Activated T-helper 1 cell treated with anti-CD3 and anti-CD28 coated beads, Interleukin-12 subunit alpha, Interleukin-12 subunit beta, Interleukin-2, Interleukin-4 antibody, amounts not matched to agents 30 ng/mL and 10 ng/mL and 1 ng/mL, durations not matched to agents 14 hours and 24 hours and 36 hours (primary cell): Measurements from ENCODE around the gene CDCA7. TPM values are rescaled to one million over a fixed set of nuclear protein-coding genes. Genes with fewer than 3 reads are reported as not detected.
A peak's percentile ranks its signal among the peaks of the same experiment; 100 is the strongest.

Experiments
- DNase-seq: peaks from one replicate; pipeline ENCODE4 v3.0.0; 2021; ENCODE audit warnings: low spot score
- H3K27ac Mint-ChIP-seq: one replicate; pipeline ENCODE4 v1.8.0; 2021; ENCODE audit warnings: mild to moderate bottlenecking, mixed read lengths
- H3K27me3 Mint-ChIP-seq: one replicate; pipeline ENCODE4 v1.8.0; 2022; ENCODE audit warnings: mild to moderate bottlenecking, moderate library complexity, mixed read lengths; ENCODE audit not compliant: insufficient read depth
- H3K36me3 Mint-ChIP-seq: one replicate; pipeline ENCODE4 v1.8.0; 2021; ENCODE audit warnings: low read depth, mixed read lengths
- H3K4me1 Mint-ChIP-seq: one replicate; pipeline ENCODE4 v1.8.0; 2021; ENCODE audit warnings: low read depth, mixed read lengths
- H3K4me3 Mint-ChIP-seq: one replicate; pipeline ENCODE4 v1.8.0; 2021; ENCODE audit warnings: mild to moderate bottlenecking, moderate library complexity, mixed read lengths
- H3K9me3 Mint-ChIP-seq: one replicate; pipeline ENCODE4 v1.8.0; 2021; ENCODE audit warnings: mixed read lengths
- intact Hi-C: fragments of 100-400 bp; cut with micrococcal nuclease; formaldehyde crosslinking; loops from one replicate; pipeline ENCODE4 v1.15.1; 2024
- total RNA-seq: library from RNA; stranded (reverse); gene quantifications from 2 replicates; pipeline ENCODE4 v1.2.3, GENCODE V29; 2022

Gene CDCA7
- total RNA-seq, 1 donor from 2014 or later = 112 TPM

- Mint-ChIP-seq H3K36me3 (peaks cover 3% of the 10 kb centered on the region), H3K4me1 (peaks cover 21% of the 10 kb centered on the region), H3K27ac (no peak overlapping the region), H3K4me3 (no peak overlapping the region), H3K27me3 (peaks cover 4% of the 10 kb centered on the region), H3K9me3 (peaks cover 14% of the 10 kb centered on the region)
- no peak for DNase-seq
- intact Hi-C loops = no loop called here
These were observed 5.4 kb upstream of the CDCA7 start for GRCh38 chr2:173349287-173349686.

- intact Hi-C loops = loop anchor here (5.0 to 10.0 kb wide), 3 partner anchors 203 to 1244 kb away; partner anchors contain the start of genes GPR155 and WIPF1
- H3K4me3 Mint-ChIP-seq = no peak overlapping the region
- H3K27ac Mint-ChIP-seq = no peak overlapping the region
- H3K27me3 Mint-ChIP-seq = peaks cover 3% of the 10 kb centered on the region
- no peak for DNase-seq
- H3K9me3 Mint-ChIP-seq = peaks cover 14% of the 10 kb centered on the region
- peaks cover 22% of the 10 kb centered on the region for H3K4me1 Mint-ChIP-seq
- peaks cover 3% of the 10 kb centered on the region for H3K36me3 Mint-ChIP-seq
These were observed 4.3 kb upstream of the CDCA7 start for GRCh38 chr2:173350383-173350782.

- H3K9me3 Mint-ChIP-seq = peaks cover 6% of the 10 kb centered on the region
- H3K27ac Mint-ChIP-seq = no peak overlapping the region
- intact Hi-C loops = loop anchor here (5.0 to 10.0 kb wide), 3 partner anchors 205 to 1243 kb away; partner anchors contain the start of genes GPR155 and WIPF1
- peaks cover 6% of the 10 kb centered on the region for H3K36me3 Mint-ChIP-seq
- no peak for DNase-seq
- H3K4me1 Mint-ChIP-seq = peaks cover 35% of the 10 kb centered on the region
- peaks cover 2% of the 10 kb centered on the region for H3K27me3 Mint-ChIP-seq
- no peak overlapping the region for H3K4me3 Mint-ChIP-seq
These were observed 2.8 kb upstream of the CDCA7 start for GRCh38 chr2:173351879-173352278.

GRCh38 chr2:173353556-173353955, 1.1 kb upstream of the CDCA7 start:
- H3K27ac Mint-ChIP-seq = peak overlapping the region; percentile 97
- H3K27me3 Mint-ChIP-seq = peaks cover 2% of the 10 kb centered on the region
- no peaks in the 10 kb centered on the region for H3K9me3 Mint-ChIP-seq
- DNase-seq = no peak
- intact Hi-C loops = loop anchor here (5.0 to 10.0 kb wide), 3 partner anchors 206 to 1241 kb away; partner anchors contain the start of genes GPR155 and WIPF1
- H3K36me3 Mint-ChIP-seq = peaks cover 6% of the 10 kb centered on the region
- peak overlapping the region; percentile 93 for H3K4me3 Mint-ChIP-seq
- H3K4me1 Mint-ChIP-seq = peaks cover 44% of the 10 kb centered on the region

GRCh38 chr2:173354073-173354581, 545 bp upstream of the CDCA7 start:
- Mint-ChIP-seq H3K27me3 (peaks cover 2% of the 10 kb centered on the region), H3K36me3 (peaks cover 7% of the 10 kb centered on the region), H3K4me3 (peak overlapping the region; percentile 93), H3K27ac (peak overlapping the region; percentile 97), H3K4me1 (peaks cover 50% of the 10 kb centered on the region), H3K9me3 (no peaks in the 10 kb centered on the region)
- intact Hi-C loops = loop anchor here (1.0 to 10.0 kb wide), 11 partner anchors 16 to 1241 kb away; partner anchors contain the start of genes GPR155, OLA1 and WIPF1
- DNase-seq = no peak

- Mint-ChIP-seq H3K36me3 (peaks cover 17% of the 10 kb centered on the region), H3K27me3 (peaks cover 2% of the 10 kb centered on the region), H3K4me1 (peaks cover 58% of the 10 kb centered on the region), H3K27ac (peak overlapping the region; percentile 90), H3K9me3 (no peaks in the 10 kb centered on the region), H3K4me3 (peak overlapping the region; percentile 92)
- intact Hi-C loops = loop anchor here (1.0 to 10.0 kb wide), 10 partner anchors 68 to 1240 kb away; partner anchors contain the start of genes GPR155, OLA1 and WIPF1
- peak; percentile 39 for DNase-seq
These were observed 627 bp downstream of the CDCA7 start for GRCh38 chr2:173355132-173355865.

GRCh38 chr2:173355866-173356508, 1.3 kb downstream of the CDCA7 start:
- Mint-ChIP-seq H3K27me3 (no peaks in the 10 kb centered on the region), H3K4me1 (peaks cover 58% of the 10 kb centered on the region), H3K9me3 (no peaks in the 10 kb centered on the region), H3K27ac (peak overlapping the region; percentile 90), H3K36me3 (peaks cover 23% of the 10 kb centered on the region), H3K4me3 (peak overlapping the region; percentile 92)
- intact Hi-C loops = loop anchor here (1.0 to 10.0 kb wide), 10 partner anchors 69 to 1239 kb away; partner anchors contain the start of genes GPR155, OLA1 and WIPF1
- DNase-seq = no peak

GRCh38 chr2:173357346-173357745, 2.7 kb downstream of the CDCA7 start:
- Mint-ChIP-seq H3K9me3 (no peaks in the 10 kb centered on the region), H3K4me1 (peaks cover 59% of the 10 kb centered on the region), H3K4me3 (peak overlapping the region; percentile 92), H3K36me3 (peaks cover 31% of the 10 kb centered on the region), H3K27me3 (no peaks in the 10 kb centered on the region), H3K27ac (no peak overlapping the region)
- intact Hi-C loops = loop anchor here (5.0 to 10.0 kb wide), 3 partner anchors 605 to 1237 kb away; partner anchors contain the start of genes GPR155 and WIPF1
- no peak for DNase-seq

- Mint-ChIP-seq H3K36me3 (peaks cover 36% of the 10 kb centered on the region), H3K27ac (no peak overlapping the region), H3K4me1 (peaks cover 52% of the 10 kb centered on the region), H3K4me3 (peak overlapping the region; percentile 26), H3K9me3 (no peaks in the 10 kb centered on the region), H3K27me3 (no peaks in the 10 kb centered on the region)
- no peak for DNase-seq
- intact Hi-C loops = loop anchor here (5.0 to 10.0 kb wide), 3 partner anchors 604 to 1236 kb away; partner anchors contain the start of genes GPR155 and WIPF1
These were observed 3.9 kb downstream of the CDCA7 start for GRCh38 chr2:173358616-173359015.

- no peak for DNase-seq
- peaks cover 43% of the 10 kb centered on the region for H3K36me3 Mint-ChIP-seq
- intact Hi-C loops = loop anchor here (5.0 to 10.0 kb wide), 3 partner anchors 603 to 1236 kb away; partner anchors contain the start of genes GPR155 and WIPF1
- no peaks in the 10 kb centered on the region for H3K9me3 Mint-ChIP-seq
- H3K4me1 Mint-ChIP-seq = peaks cover 46% of the 10 kb centered on the region
- no peak overlapping the region for H3K4me3 Mint-ChIP-seq
- H3K27ac Mint-ChIP-seq = no peak overlapping the region
- no peaks in the 10 kb centered on the region for H3K27me3 Mint-ChIP-seq
These were observed 4.6 kb downstream of the CDCA7 start for GRCh38 chr2:173359231-173359630.

GRCh38 chr2:173370198-173370597, 15.5 kb downstream of the CDCA7 start:
- peak overlapping the region; percentile 6 for H3K4me3 Mint-ChIP-seq
- intact Hi-C loops = loop anchor here (1.0 to 5.0 kb wide), 2 partner anchors 16 to 83 kb away; partner anchors contain the start of gene CDCA7
- peak overlapping the region; percentile 88 for H3K27ac Mint-ChIP-seq
- H3K9me3 Mint-ChIP-seq = no peaks in the 10 kb centered on the region
- H3K27me3 Mint-ChIP-seq = no peaks in the 10 kb centered on the region
- peak; percentile 2 for DNase-seq
- H3K4me1 Mint-ChIP-seq = peaks cover 26% of the 10 kb centered on the region
- H3K36me3 Mint-ChIP-seq = peaks cover 46% of the 10 kb centered on the region

GRCh38 chr2:173371023-173371422, 16.4 kb downstream of the CDCA7 start:
- DNase-seq = no peak
- peaks cover 23% of the 10 kb centered on the region for H3K4me1 Mint-ChIP-seq
- no peaks in the 10 kb centered on the region for H3K27me3 Mint-ChIP-seq
- no peaks in the 10 kb centered on the region for H3K9me3 Mint-ChIP-seq
- H3K4me3 Mint-ChIP-seq = no peak overlapping the region
- peak overlapping the region; percentile 88 for H3K27ac Mint-ChIP-seq
- intact Hi-C loops = loop anchor here (5.0 kb wide), 1 partner anchor 84 kb away; no protein-coding TSS in a partner anchor
- peaks cover 45% of the 10 kb centered on the region for H3K36me3 Mint-ChIP-seq
